H1 (cell line): ENCODE measurements around the gene PSMD13. TPM values are rescaled to one million over a fixed set of nuclear protein-coding genes. Genes with fewer than 3 reads are reported as not detected.
"Not testable (repeated sequence)": the region's sequence is repeated elsewhere in the genome, so short reads cannot be mapped to it uniquely, and the experiment has no call there.

Experiments
- CTCF ChIA-PET: fragments of 300-600 bp; sonication (Branson Sonifier 250); formaldehyde crosslinking; loops from one replicate; lab custom pipeline; 2021; ENCODE audit not compliant: partially characterized antibody; lab: Charles Lee
- POLR2A ChIA-PET: fragments of 300-600 bp; sonication (Branson Sonifier 250); formaldehyde crosslinking; loops from one replicate; lab custom pipeline; 2021; ENCODE audit warnings: inconsistent platforms; ENCODE audit not compliant: partially characterized antibody; lab: Charles Lee
- DNase-seq, 2 experiments: peaks; one replicate each; pipeline versions ENCODE4 v3.0.0 to v3.0.0-alpha.2; 2010 to 2022; ENCODE audit warnings: low spot score in 2 of 2, low read depth in 1 of 2, mixed read lengths in 1 of 2
- FAIRE-seq: peaks from 2 replicates; lab custom pipeline; 2011; peaks lifted over from hg19 to GRCh38; lab: Jason Lieb, UNC
- H2AFZ ChIP-seq: 2 replicates; pipeline ENCODE4 v1.8.1; 2012; ENCODE audit warnings: low read length, inconsistent platforms
- H2AK5ac ChIP-seq: 2 replicates; pipeline ENCODE4 v1.6.1; 2013; ENCODE audit warnings: low read depth, low read length
- H2BK120ac ChIP-seq: replicated peaks from 2 replicates; pipeline ENCODE3; 2013; ENCODE audit warnings: low read depth, low read length, inconsistent platforms
- H2BK12ac ChIP-seq: 2 replicates; pipeline ENCODE4 v1.6.1; 2013; ENCODE audit warnings: low read depth, low read length
- H2BK15ac ChIP-seq: 2 replicates; pipeline ENCODE4 v1.6.1; 2013; ENCODE audit warnings: low read length
- H2BK20ac ChIP-seq: 2 replicates; pipeline ENCODE4 v1.6.1; 2013; ENCODE audit warnings: low read length
- H2BK5ac ChIP-seq: 2 replicates; pipeline ENCODE4 v1.6.1; 2013; ENCODE audit warnings: low read depth, low read length
- H3K14ac ChIP-seq: 2 replicates; pipeline ENCODE4 v1.6.1; 2013; ENCODE audit warnings: inconsistent platforms; ENCODE audit not compliant: insufficient read length
- H3K18ac ChIP-seq: 2 replicates; pipeline ENCODE4 v1.6.1; 2013; ENCODE audit warnings: low read length; ENCODE audit errors: extremely low read depth
- H3K23ac ChIP-seq: 2 replicates; pipeline ENCODE4 v1.6.1; 2013; ENCODE audit warnings: inconsistent platforms; ENCODE audit not compliant: insufficient read length
- H3K23me2 ChIP-seq: 2 replicates; pipeline ENCODE4 v1.6.1; 2013; ENCODE audit warnings: low read depth, low read length
- H3K27ac ChIP-seq: 2 replicates; pipeline ENCODE4 v1.6.1; 2011; ENCODE audit warnings: low read depth, low read length, inconsistent platforms
- H3K27me3 ChIP-seq, 4 experiments: replicated peaks in 1 of 4; 1 replicate in 1 of 4; 2 replicates in 3 of 4; pipeline versions ENCODE4 v1.6.1 to v1.8.1; 2011 to 2013; ENCODE audit warnings: low read length in 3 of 4, mild to moderate bottlenecking in 3 of 4, inconsistent platforms in 2 of 4, mixed read lengths in 2 of 4, moderate library complexity in 1 of 4; ENCODE audit not compliant: control insufficient read depth in 3 of 4, insufficient read depth in 3 of 4; ENCODE audit errors: extremely low read depth in 1 of 4
- H3K36me3 ChIP-seq, 4 experiments: 2 replicates each; pipeline versions ENCODE4 v1.6.1 to v1.8.1; 2011 to 2013; ENCODE audit warnings: mild to moderate bottlenecking in 4 of 4, low read length in 3 of 4, moderate library complexity in 2 of 4, control low read depth in 1 of 4, inconsistent platforms in 1 of 4; ENCODE audit not compliant: insufficient read depth in 4 of 4, control insufficient read depth in 2 of 4
- H3K4ac ChIP-seq: replicated peaks from 2 replicates; pipeline ENCODE3; 2013; ENCODE audit warnings: low read length, low read depth, mixed read lengths, inconsistent platforms; ENCODE audit not compliant: insufficient read length
- H3K4me1 ChIP-seq, 4 experiments: replicated peaks in 1 of 4; 1 replicate in 1 of 4; 2 replicates in 3 of 4; pipeline versions ENCODE4 v1.6.1 to v1.8.1; 2011 to 2013; ENCODE audit warnings: low read length in 3 of 4, inconsistent platforms in 2 of 4, mixed read lengths in 1 of 4; ENCODE audit not compliant: insufficient read depth in 4 of 4, control insufficient read depth in 3 of 4
- H3K4me2 ChIP-seq, 2 experiments: 2 replicates each; pipeline versions ENCODE4 v1.6.1 to v1.8.1; 2011 to 2013; ENCODE audit warnings: low read depth in 2 of 2, low read length in 2 of 2, control low read depth in 1 of 2, inconsistent platforms in 1 of 2, mild to moderate bottlenecking in 1 of 2; ENCODE audit not compliant: insufficient read depth in 1 of 2
- H3K4me3 ChIP-seq, 4 experiments: fragments of 200-600, 300-600 bp in 1 of 4; sonication (generic), shearing (Covaris generic), sonication (Bioruptor Twin) in 1 of 4; 2 replicates each; pipeline versions ENCODE4 v1.5.1 to v1.8.1; 2011 to 2016; ENCODE audit warnings: low read length in 4 of 4, low read depth in 3 of 4, control low read depth in 2 of 4, inconsistent platforms in 2 of 4, mild to moderate bottlenecking in 2 of 4, mixed read lengths in 1 of 4, moderate library complexity in 1 of 4; ENCODE audit not compliant: insufficient read depth in 2 of 4; ENCODE audit errors: extremely low read depth in 1 of 4
- H3K56ac ChIP-seq: replicated peaks from 2 replicates; pipeline ENCODE3; 2013; ENCODE audit warnings: low read depth, mild to moderate bottlenecking, mixed read lengths, low read length, inconsistent platforms; ENCODE audit not compliant: insufficient read length
- H3K79me1 ChIP-seq: 2 replicates; pipeline ENCODE4 v1.6.1; 2013; ENCODE audit warnings: low read depth, low read length, control low read depth
- H3K79me2 ChIP-seq, 2 experiments: 2 replicates each; pipeline versions ENCODE4 v1.6.1 to v1.8.1; 2012 to 2013; ENCODE audit warnings: low read length in 2 of 2, mild to moderate bottlenecking in 2 of 2, inconsistent platforms in 1 of 2; ENCODE audit not compliant: insufficient read depth in 2 of 2, control insufficient read depth in 1 of 2
- H3K9ac ChIP-seq, 4 experiments: replicated peaks in 1 of 4; 1 replicate in 1 of 4; 2 replicates in 3 of 4; pipeline versions ENCODE4 v1.6.1 to v1.8.1; 2011 to 2013; ENCODE audit warnings: low read depth in 3 of 4, low read length in 3 of 4, control low read depth in 2 of 4, mild to moderate bottlenecking in 2 of 4, moderate library complexity in 2 of 4, inconsistent platforms in 1 of 4; ENCODE audit errors: extremely low read depth in 1 of 4
- H3K9me3 ChIP-seq, 2 experiments: 2 replicates each; pipeline versions ENCODE4 v1.6.1 to v1.8.1; 2012 to 2013; ENCODE audit warnings: mild to moderate bottlenecking in 2 of 2, moderate library complexity in 2 of 2, control low read depth in 1 of 2, inconsistent platforms in 1 of 2, low read depth in 1 of 2, low read length in 1 of 2, mixed read lengths in 1 of 2; ENCODE audit not compliant: insufficient read depth in 2 of 2
- H4K20me1 ChIP-seq, 2 experiments: replicated peaks in 1 of 2; 2 replicates each; pipeline versions ENCODE3 to v1.8.1; 2011 to 2013; ENCODE audit warnings: inconsistent platforms in 2 of 2, low read length in 2 of 2, mild to moderate bottlenecking in 1 of 2; ENCODE audit not compliant: insufficient read depth in 2 of 2, control insufficient read depth in 1 of 2
- H4K5ac ChIP-seq: 2 replicates; pipeline ENCODE4 v1.6.1; 2013; ENCODE audit warnings: low read length, low read depth, mixed read lengths, inconsistent platforms; ENCODE audit not compliant: insufficient read length
- H4K8ac ChIP-seq: 2 replicates; pipeline ENCODE4 v1.8.0; 2013; ENCODE audit warnings: mild to moderate bottlenecking, moderate library complexity, low read length, inconsistent platforms; ENCODE audit not compliant: insufficient read depth; ENCODE audit errors: extremely low read depth
- H4K91ac ChIP-seq: replicated peaks from 2 replicates; pipeline ENCODE3; 2013; ENCODE audit warnings: low read length, mixed read lengths, inconsistent platforms; ENCODE audit not compliant: insufficient read length
- CTCF ChIP-seq, 3 experiments: IDR thresholded peaks; 1 replicate in 2 of 3; 2 replicates in 1 of 3; pipeline versions ENCODE4 v1.5.1 to v1.6.1; 2011; ENCODE audit warnings: low read length in 3 of 3, mild to moderate bottlenecking in 3 of 3, inconsistent platforms in 2 of 3, low read depth in 1 of 3, moderate library complexity in 1 of 3; ENCODE audit not compliant: insufficient read depth in 1 of 3; ENCODE audit errors: control extremely low read depth in 1 of 3
- WGBS, 2 experiments: shearing (Covaris generic) in 1 of 2; methylation state at CpG; one replicate each; pipeline versions ENCODE4 v1.1.6 to v1.1.7; 2013 to 2015; ENCODE audit warnings: low lambda C conversion rate in 2 of 2, mixed read lengths in 2 of 2, inconsistent platforms in 1 of 2, low coverage in 1 of 2, missing lambda C conversion rate in 1 of 2; ENCODE audit not compliant: insufficient replicate concordance in 2 of 2, insufficient coverage in 1 of 2, insufficient read length in 1 of 2; ENCODE audit errors: extremely low coverage in 1 of 2, missing lambda C conversion rate in 1 of 2; 5-methylcytosine and 5-hydroxymethylcytosine counted together
- polyA plus RNA-seq, 7 experiments: library from polyadenylated mRNA; depleted of rRNA in 3 of 7; stranded (reverse) in 5 of 7; unstranded in 2 of 7; fragments of >200 nt in 5 of 7; fragments of 200-250 nt in 2 of 7; gene quantifications; 1 replicate in 5 of 7; 2 replicates in 1 of 7; 4 replicates in 1 of 7; pipeline versions ENCODE4 v1.2.1 to v1.2.3, GENCODE V29; 2011 to 2013; ENCODE audit warnings: missing spikeins in 2 of 7, mixed read lengths in 2 of 7
- total RNA-seq: library from RNA; stranded (reverse); fragmentation: NEBNext Ultra II Directional; extraction: Animal tissue kit (Norgen Biotek cat#: 25700); gene quantifications from 2 replicates; pipeline ENCODE4 v1.2.1, GENCODE V29; 2021

The PSMD13 gene
- total and polyA plus RNA-seq, 2 of the 8 experiments (the other 6 are each of a cell fraction or from before 2014, with no cell fraction given): 121 to 141 TPM

GRCh38 chr11:189843-190311 is 46.9 kb upstream of the PSMD13 start:
- H3K4ac ChIP-seq, H2BK120ac ChIP-seq, H3K14ac ChIP-seq, H3K23ac ChIP-seq, H4K5ac ChIP-seq, POLR2A ChIA-PET, H3K4me1 ChIP-seq, H3K18ac ChIP-seq, H4K8ac ChIP-seq, DNase-seq, H3K27ac ChIP-seq, H4K20me1 ChIP-seq, H3K9ac ChIP-seq, H2BK5ac ChIP-seq, H2BK15ac ChIP-seq, H3K27me3 ChIP-seq, H3K36me3 ChIP-seq, H3K56ac ChIP-seq, H3K4me2 ChIP-seq, H4K91ac ChIP-seq, H2AFZ ChIP-seq, FAIRE-seq, H3K23me2 ChIP-seq, H3K4me3 ChIP-seq, H2BK20ac ChIP-seq, H2AK5ac ChIP-seq, H3K79me1 ChIP-seq, H2BK12ac ChIP-seq, CTCF ChIA-PET, H3K79me2 ChIP-seq: not testable (repeated sequence)
- 91% methylated on average over 6 of the region's 25 CpGs; no CpG with 5 or more reads in 1 of the 2 experiments for WGBS, 2 experiments
- H3K9me3 ChIP-seq: peaks cover 9 to 15% of the 10 kb centered on the region in 2 experiments
- TF ChIP-seq CTCF (IDR thresholded peaks at IDR 0.05; ENCODE audit: control extremely low read depth in 1 of 3, insufficient read depth in 1 of 3, low read depth in 1 of 3, low read length in 3 of 3): peak; percentile 4 to 29 (median 8); a peak in 3 of 4 replicates
